HepG2 (cell line): ENCODE data around the gene ASH1L. TPM values are rescaled to one million over a fixed set of nuclear protein-coding genes. Genes with fewer than 3 reads are reported as not detected.

Experiments used
- AGO1 ChIP-seq: fragments of 200-400 bp; formaldehyde crosslinking; IDR thresholded peaks from 2 replicates; pipeline ENCODE4 v1.6.1; 2017; ENCODE audit warnings: mild to moderate bottlenecking, low read depth, low read length, moderate library complexity; ENCODE audit not compliant: poor library complexity, severe bottlenecking
- BORCS8-MEF2B ChIP-seq: sonication (generic); formaldehyde crosslinking; IDR thresholded peaks from 2 replicates; pipeline ENCODE4 v1.8.0; 2022; ENCODE audit warnings: mild to moderate bottlenecking, missing genetic modification reagents
- HOXA3 ChIP-seq: sonication (generic); formaldehyde crosslinking; IDR thresholded peaks from 2 replicates; pipeline ENCODE4 v1.5.0; 2020; ENCODE audit warnings: missing genetic modification reagents
- IRF2 ChIP-seq: IDR thresholded peaks from 2 replicates; pipeline ENCODE4 v1.6.1; 2018; ENCODE audit warnings: missing genetic modification reagents, missing compliant biosample characterization
- MAZ ChIP-seq, 2 experiments: sonication (generic) in 1 of 2; formaldehyde crosslinking in 1 of 2; IDR thresholded peaks; 2 replicates each; pipeline versions ENCODE4 v1.5.0 to v1.6.1; 2012 to 2020; ENCODE audit warnings: low read depth in 2 of 2, mild to moderate bottlenecking in 2 of 2, borderline replicate concordance in 1 of 2, improper control_type of control experiment in 1 of 2, low read length in 1 of 2, missing genetic modification reagents in 1 of 2, moderate library complexity in 1 of 2
- MLXIP ChIP-seq: sonication (generic); formaldehyde crosslinking; IDR thresholded peaks from 2 replicates; pipeline ENCODE4 v1.9.0; 2021; ENCODE audit warnings: missing genetic modification reagents, borderline replicate concordance
- MTA1 ChIP-seq: sonication (generic); formaldehyde crosslinking; IDR thresholded peaks from 2 replicates; pipeline ENCODE4 v1.4.0; 2020; ENCODE audit warnings: missing genetic modification reagents, mild to moderate bottlenecking, borderline replicate concordance
- NFE2L1 ChIP-seq: sonication (generic); formaldehyde crosslinking; IDR thresholded peaks from 2 replicates; pipeline ENCODE4 v1.4.0; 2020; ENCODE audit warnings: missing genetic modification reagents, mild to moderate bottlenecking, borderline replicate concordance
- POLR2G ChIP-seq: fragments of 200-400 bp; formaldehyde crosslinking; IDR thresholded peaks from 2 replicates; pipeline ENCODE4 v1.6.1; 2018; ENCODE audit warnings: mild to moderate bottlenecking, low read depth, low read length, moderate library complexity
- SIN3A ChIP-seq: IDR thresholded peaks from 2 replicates; pipeline ENCODE4 v1.6.1; 2011; ENCODE audit warnings: low read depth, mild to moderate bottlenecking, control low read depth, low read length, borderline replicate concordance
- SOX13 ChIP-seq, 3 experiments: fragments of 450-650 bp in 1 of 3; sonication (generic) in 1 of 3; formaldehyde crosslinking in 1 of 3; IDR thresholded peaks in 2 of 3; conservative IDR thresholded peaks in 1 of 3; 2 replicates each; pipeline versions ENCODE4 v1.5.0 to v1.6.1; 2016 to 2020; ENCODE audit warnings: antibody characterized with exemption in 1 of 3, mild to moderate bottlenecking in 1 of 3, missing compliant biosample characterization in 1 of 3, missing genetic modification reagents in 1 of 3, moderate library complexity in 1 of 3
- ZBTB7A ChIP-seq: sonication (generic); formaldehyde crosslinking; IDR thresholded peaks from 2 replicates; pipeline ENCODE4 v1.8.0; 2022; ENCODE audit warnings: mild to moderate bottlenecking, missing genetic modification reagents
- ZNF33B ChIP-seq: sonication (generic); formaldehyde crosslinking; IDR thresholded peaks from 2 replicates; pipeline ENCODE4 v1.5.1; 2020; ENCODE audit warnings: mild to moderate bottlenecking, missing genetic modification reagents
- ZNF431 ChIP-seq: sonication (generic); formaldehyde crosslinking; IDR thresholded peaks from 2 replicates; pipeline ENCODE4 v1.9.0; 2022; ENCODE audit warnings: missing genetic modification reagents, low read depth, mild to moderate bottlenecking, borderline replicate concordance
- ZNF460 ChIP-seq: sonication (generic); formaldehyde crosslinking; IDR thresholded peaks from 2 replicates; pipeline ENCODE4 v1.5.1; 2020; ENCODE audit warnings: missing genetic modification reagents, mild to moderate bottlenecking, borderline replicate concordance
- ZNF530 ChIP-seq: sonication (generic); formaldehyde crosslinking; IDR thresholded peaks from 2 replicates; pipeline ENCODE4 v1.5.0; 2020; ENCODE audit warnings: low read depth, mild to moderate bottlenecking, missing genetic modification reagents
- ZNF549 ChIP-seq: sonication (generic); formaldehyde crosslinking; IDR thresholded peaks from 2 replicates; pipeline ENCODE4 v1.5.0; 2020; ENCODE audit warnings: missing genetic modification reagents
- ZNF746 ChIP-seq: sonication (generic); formaldehyde crosslinking; IDR thresholded peaks from 2 replicates; pipeline ENCODE4 v1.8.0; 2022; ENCODE audit warnings: mild to moderate bottlenecking, missing genetic modification reagents
- polyA plus RNA-seq, 8 experiments: library from polyadenylated mRNA; depleted of rRNA in 3 of 8; stranded (reverse) in 7 of 8; unstranded in 1 of 8; fragments of >200 nt; fragmentation: Illumina TruSeq in 4 of 8; extraction: Trizol in 4 of 8; gene quantifications; 2 replicates each; pipeline versions ENCODE4 v1.2.1 to v1.2.3, GENCODE V29; 2011 to 2016; ENCODE audit warnings: low read depth in 4 of 8, missing spikeins in 1 of 8, mixed read lengths in 1 of 8; ENCODE audit not compliant: insufficient read depth in 1 of 8
- total RNA-seq, 5 experiments: library from RNA; depleted of rRNA; stranded (reverse); fragments of >200 nt; fragmentation: Illumina TruSeq; extraction: Trizol; gene quantifications; 2 replicates each; pipeline ENCODE4 v1.2.3, GENCODE V29; 2016; ENCODE audit warnings: low read depth in 1 of 5
- TF ChIP-seq, protein P1 (sequence below): IDR thresholded peaks from 2 replicates; pipeline ENCODE4 v1.6.1; 2016; ENCODE audit warnings: low read depth, borderline replicate concordance
- TF ChIP-seq, protein P2 (sequence below): IDR thresholded peaks from 2 replicates; pipeline ENCODE4 v1.6.1; 2018; ENCODE audit warnings: missing genetic modification reagents, mild to moderate bottlenecking, missing compliant biosample characterization
- TF ChIP-seq, protein P3 (sequence below): sonication (generic); formaldehyde crosslinking; IDR thresholded peaks from 2 replicates; pipeline ENCODE4 v1.4.0; 2020; ENCODE audit warnings: mild to moderate bottlenecking, missing genetic modification reagents, borderline replicate concordance

Gene ASH1L
- total and polyA plus RNA-seq, 2 of the 13 experiments (the other 11 are each of a cell fraction or from before 2014, with no cell fraction given) = 10.2 to 15.3 TPM

- TF ChIP-seq, protein P1, sequence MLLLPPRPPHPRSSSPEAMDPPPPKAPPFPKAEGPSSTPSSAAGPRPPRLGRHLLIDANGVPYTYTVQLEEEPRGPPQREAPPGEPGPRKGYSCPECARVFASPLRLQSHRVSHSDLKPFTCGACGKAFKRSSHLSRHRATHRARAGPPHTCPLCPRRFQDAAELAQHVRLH (CRISPR knock-in tag) = peak; percentile 88; the same call in 1 of the 2 replicates
- TF ChIP-seq MAZ (IDR thresholded peaks at IDR 0.05; ENCODE audit: borderline replicate concordance, low read depth, low read length) = no peak
- peak; percentile 64 for TF ChIP-seq MAZ (CRISPR knock-in tag; IDR thresholded peaks at IDR 0.05; ENCODE audit: low read depth)
- no peak for TF ChIP-seq AGO1
- no peak for TF ChIP-seq ZNF530 (CRISPR knock-in tag)
- no peak for TF ChIP-seq ZNF549 (CRISPR knock-in tag)
- peak; percentile 92; the same call in 1 of the 2 replicates for TF ChIP-seq ZNF431
- TF ChIP-seq SIN3A = peak; percentile 78; the same call in 1 of the 2 replicates
- TF ChIP-seq POLR2G = peak; percentile 79
- peak; percentile 74; the same call in 1 of the 2 replicates for TF ChIP-seq ZNF460 (CRISPR knock-in tag)
- TF ChIP-seq, protein P2, sequence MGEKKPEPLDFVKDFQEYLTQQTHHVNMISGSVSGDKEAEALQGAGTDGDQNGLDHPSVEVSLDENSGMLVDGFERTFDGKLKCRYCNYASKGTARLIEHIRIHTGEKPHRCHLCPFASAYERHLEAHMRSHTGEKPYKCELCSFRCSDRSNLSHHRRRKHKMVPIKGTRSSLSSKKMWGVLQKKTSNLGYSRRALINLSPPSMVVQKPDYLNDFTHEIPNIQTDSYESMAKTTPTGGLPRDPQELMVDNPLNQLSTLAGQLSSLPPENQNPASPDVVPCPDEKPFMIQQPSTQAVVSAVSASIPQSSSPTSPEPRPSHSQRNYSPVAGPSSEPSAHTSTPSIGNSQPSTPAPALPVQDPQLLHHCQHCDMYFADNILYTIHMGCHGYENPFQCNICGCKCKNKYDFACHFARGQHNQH (CRISPR knock-in tag) = peak; percentile 92
- TF ChIP-seq HOXA3 = peak; percentile 87
- no peak for TF ChIP-seq SOX13 (IDR thresholded peaks at IDR 0.05)
- peak in 1 of 2 experiments; percentile 69; a peak in 2 of 4 replicates for TF ChIP-seq SOX13 (CRISPR knock-in tag; conservative IDR thresholded peaks at IDR 0.05 in 1 of 2, IDR thresholded peaks at IDR 0.05 in 1 of 2)
- TF ChIP-seq MTA1 (CRISPR knock-in tag) = peak; percentile 96
- TF ChIP-seq, protein P3, sequence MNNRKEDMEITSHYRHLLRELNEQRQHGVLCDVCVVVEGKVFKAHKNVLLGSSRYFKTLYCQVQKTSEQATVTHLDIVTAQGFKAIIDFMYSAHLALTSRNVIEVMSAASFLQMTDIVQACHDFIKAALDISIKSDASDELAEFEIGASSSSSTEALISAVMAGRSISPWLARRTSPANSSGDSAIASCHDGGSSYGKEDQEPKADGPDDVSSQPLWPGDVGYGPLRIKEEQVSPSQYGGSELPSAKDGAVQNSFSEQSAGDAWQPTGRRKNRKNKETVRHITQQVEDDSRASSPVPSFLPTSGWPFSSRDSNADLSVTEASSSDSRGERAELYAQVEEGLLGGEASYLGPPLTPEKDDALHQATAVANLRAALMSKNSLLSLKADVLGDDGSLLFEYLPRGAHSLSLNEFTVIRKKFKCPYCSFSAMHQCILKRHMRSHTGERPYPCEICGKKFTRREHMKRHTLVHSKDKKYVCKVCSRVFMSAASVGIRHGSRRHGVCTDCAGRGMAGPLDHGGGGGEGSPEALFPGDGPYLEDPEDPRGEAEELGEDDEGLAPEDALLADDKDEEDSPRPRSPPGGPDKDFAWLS (CRISPR knock-in tag) = 0 out of 2 replicates have a peak, but pooled peaks have one; percentile 50
- peak; percentile 98 for TF ChIP-seq MLXIP (CRISPR knock-in tag)
- peak; percentile 88 for TF ChIP-seq IRF2 (CRISPR knock-in tag)
- peak; percentile 85 for TF ChIP-seq BORCS8-MEF2B (CRISPR knock-in tag)
- TF ChIP-seq ZBTB7A (CRISPR knock-in tag) = peak; percentile 76; the same call in 1 of the 2 replicates
- peak; percentile 34; the same call in 1 of the 2 replicates for TF ChIP-seq ZNF746 (CRISPR knock-in tag)
- no peak for TF ChIP-seq NFE2L1
- peak; percentile 80; the same call in 1 of the 2 replicates for TF ChIP-seq ZNF33B
Measured at GRCh38 chr1:155300553-155301329, 261.9 kb downstream of the ASH1L start (continued).
